Calu3 (cell line): ENCODE data around the gene MACO1. TPM values are rescaled to one million over a fixed set of nuclear protein-coding genes. Genes with fewer than 3 reads are reported as not detected.

Source experiments
- BruUV-seq: library from RNA; stranded (reverse); fragments of 400-500 nt; replicated peaks from 2 replicates; lab custom pipeline; 2021; lab: Mats Ljungman, UMichigan
- CTCF ChIA-PET: fragments of 300-600 bp; sonication (Branson Sonifier 250); formaldehyde crosslinking; loops from one replicate; lab custom pipeline; 2022; ENCODE audit warnings: antibody characterized with exemption; lab: Charles Lee
- DNase-seq: peaks from one replicate; pipeline ENCODE4 v3.0.0; 2022
- H3K27ac Mint-ChIP-seq: one replicate; pipeline ENCODE4 v1.8.0; 2022; ENCODE audit warnings: mixed read lengths; ENCODE audit not compliant: unreplicated experiment
- H3K27me3 Mint-ChIP-seq: one replicate; pipeline ENCODE4 v1.8.0; 2022; ENCODE audit warnings: mixed read lengths; ENCODE audit not compliant: unreplicated experiment
- H3K36me3 Mint-ChIP-seq: one replicate; pipeline ENCODE4 v1.8.0; 2022; ENCODE audit warnings: mild to moderate bottlenecking, moderate library complexity, mixed read lengths; ENCODE audit not compliant: insufficient read depth, unreplicated experiment
- H3K4me1 Mint-ChIP-seq: one replicate; pipeline ENCODE4 v1.8.0; 2022; ENCODE audit warnings: mild to moderate bottlenecking, low read depth, mixed read lengths; ENCODE audit not compliant: unreplicated experiment
- H3K4me3 Mint-ChIP-seq: one replicate; pipeline ENCODE4 v1.8.0; 2022; ENCODE audit warnings: mild to moderate bottlenecking, low read depth, moderate library complexity, mixed read lengths; ENCODE audit not compliant: unreplicated experiment
- H3K9me3 Mint-ChIP-seq: one replicate; pipeline ENCODE4 v1.8.0; 2022; ENCODE audit warnings: low read depth, mixed read lengths; ENCODE audit not compliant: unreplicated experiment
- CTCF ChIP-seq: fragments of 200-600 bp; IDR thresholded peaks from one replicate; pipeline ENCODE4 v1.8.0; 2022; ENCODE audit warnings: antibody characterized with exemption; ENCODE audit not compliant: unreplicated experiment
- intact Hi-C: fragments of 100-400 bp; cut with micrococcal nuclease; formaldehyde crosslinking; loops from one replicate; pipeline ENCODE4 v1.10.0; 2022; ENCODE audit not compliant: unreplicated experiment
- total RNA-seq: library from RNA; stranded (reverse); gene quantifications from 2 replicates; pipeline ENCODE4 v1.2.3, GENCODE V29; 2022

MACO1 gene
- total RNA-seq, 1 experiment from 2014 or later: 16.4 TPM

- no peak for DNase-seq
- Mint-ChIP-seq H3K4me3 (no peak overlapping the region), H3K36me3 (no peaks in the 10 kb centered on the region), H3K27ac (no peak overlapping the region), H3K4me1 (no peaks in the 10 kb centered on the region), H3K27me3 (peaks cover 25% of the 10 kb centered on the region), H3K9me3 (no peaks in the 10 kb centered on the region)
- CTCF ChIA-PET: no interaction called here
- no TSS peak for BruUV-seq
- no peak for TF ChIP-seq CTCF
- intact Hi-C loops: no loop called here
Observed at GRCh38 chr1:25515033-25515432, 84.3 kb downstream of the MACO1 start.

- Mint-ChIP-seq H3K9me3 (no peaks in the 10 kb centered on the region), H3K27me3 (peaks cover 25% of the 10 kb centered on the region), H3K4me1 (no peaks in the 10 kb centered on the region), H3K27ac (no peak overlapping the region), H3K4me3 (no peak overlapping the region), H3K36me3 (no peaks in the 10 kb centered on the region)
- TF ChIP-seq CTCF: no peak
- intact Hi-C loops: no loop called here
- DNase-seq: no peak
- CTCF ChIA-PET: interaction anchor here (0.6 kb wide), 1 partner anchor 18 kb away, joined by 3 read pairs; no protein-coding TSS in a partner anchor
- BruUV-seq: no TSS peak
Observed at GRCh38 chr1:25516686-25517085, 86.0 kb downstream of the MACO1 start.

- no peaks in the 10 kb centered on the region for H3K9me3 Mint-ChIP-seq
- no TSS peak for BruUV-seq
- no peak overlapping the region for H3K4me3 Mint-ChIP-seq
- CTCF ChIA-PET: interaction anchor here (1.3 kb wide), 1 partner anchor 14 kb away, joined by 4 read pairs; no protein-coding TSS in a partner anchor
- no peak for TF ChIP-seq CTCF
- H3K36me3 Mint-ChIP-seq: no peaks in the 10 kb centered on the region
- H3K27ac Mint-ChIP-seq: no peak overlapping the region
- intact Hi-C loops: no loop called here
- peaks cover 25% of the 10 kb centered on the region for H3K27me3 Mint-ChIP-seq
- H3K4me1 Mint-ChIP-seq: no peaks in the 10 kb centered on the region
- DNase-seq: no peak
Observed at GRCh38 chr1:25517476-25518394, 87.0 kb downstream of the MACO1 start.

GRCh38 chr1:25519624-25520023 is 88.9 kb downstream of the MACO1 start:
- Mint-ChIP-seq H3K4me3 (no peak overlapping the region), H3K36me3 (no peaks in the 10 kb centered on the region), H3K27ac (no peak overlapping the region), H3K27me3 (peaks cover 18% of the 10 kb centered on the region), H3K9me3 (no peaks in the 10 kb centered on the region), H3K4me1 (no peaks in the 10 kb centered on the region)
- intact Hi-C loops: no loop called here
- no peak for TF ChIP-seq CTCF
- CTCF ChIA-PET: interaction anchor here (0.7 kb wide), 2 partner anchors 207 to 300 kb away, joined by 6 read pairs; partner anchors contain the start of gene MTFR1L
- no peak for DNase-seq
- BruUV-seq: no TSS peak
